Activated T-cell treated with anti-CD3 and anti-CD28 coated beads, Interleukin-2, amount 50 U/mL, for 72 hours (primary cell): ENCODE results near the gene DCHS2. TPM values are rescaled to one million over a fixed set of nuclear protein-coding genes. Genes with fewer than 3 reads are reported as not detected.

Experiments
- ATAC-seq, 2 donors: fragments of 150-1000 bp; cut with Tn5 transposase; replicated peaks in 1 of 2; 2 replicates each; pipeline ENCODE4 v1.10.0; 2021; ENCODE audit warnings: moderate library complexity in 2 of 2, mild to moderate bottlenecking in 1 of 2
- DNase-seq, 2 donors: peaks; one replicate each; pipeline ENCODE4 v3.0.0; 2021 to 2022; ENCODE audit warnings: mixed read lengths in 1 of 2
- H3K27ac Mint-ChIP-seq: one replicate; pipeline ENCODE4 v1.8.0; 2022; ENCODE audit warnings: mild to moderate bottlenecking, moderate library complexity, mixed read lengths
- H3K27me3 Mint-ChIP-seq: one replicate; pipeline ENCODE4 v1.8.0; 2022; ENCODE audit warnings: low read depth, mixed read lengths
- H3K36me3 Mint-ChIP-seq, 2 donors: one replicate each; pipeline ENCODE4 v1.8.0; 2022; ENCODE audit warnings: mixed read lengths in 2 of 2, mild to moderate bottlenecking in 1 of 2; ENCODE audit not compliant: insufficient read depth in 2 of 2
- H3K4me1 Mint-ChIP-seq: one replicate; pipeline ENCODE4 v1.8.0; 2022; ENCODE audit warnings: low read depth, mixed read lengths
- H3K4me3 Mint-ChIP-seq, 2 donors: one replicate each; pipeline ENCODE4 v1.8.0; 2022; ENCODE audit warnings: mild to moderate bottlenecking in 2 of 2, mixed read lengths in 2 of 2, moderate library complexity in 2 of 2
- H3K9me3 Mint-ChIP-seq, 2 donors: one replicate each; pipeline ENCODE4 v1.8.0; 2022; ENCODE audit warnings: mixed read lengths in 2 of 2
- total RNA-seq, 2 donors: library from RNA; stranded (reverse); gene quantifications; one replicate each; pipeline ENCODE4 v1.2.3, GENCODE V29; 2022

Gene DCHS2
- total RNA-seq, 2 donors from 2014 or later = not detected

DNA sequence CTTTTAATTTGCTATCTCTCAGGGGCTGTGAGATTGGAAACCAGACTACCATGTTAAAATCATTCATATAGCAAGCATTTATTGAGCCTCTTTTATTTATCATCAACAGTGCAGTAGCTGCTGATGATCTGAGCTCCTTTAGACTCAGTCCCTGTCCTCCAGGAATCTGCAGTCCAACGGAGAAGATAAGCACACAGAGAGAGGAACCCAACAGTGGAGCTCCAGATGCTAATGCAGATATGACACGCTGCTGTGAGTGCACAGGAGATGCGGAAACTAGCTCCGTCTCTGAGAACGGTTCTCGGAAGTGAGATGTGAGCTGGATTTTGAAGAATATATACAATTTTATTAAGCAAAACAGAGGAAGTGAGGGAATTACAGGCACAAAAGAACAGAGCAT is 35.4 kb downstream of the DCHS2 start:
- Mint-ChIP-seq H3K9me3 (no peaks in the 10 kb centered on the region), H3K4me3 (no peak overlapping the region), H3K27me3 (peaks cover 12% of the 10 kb centered on the region), H3K4me1 (no peaks in the 10 kb centered on the region), H3K36me3 (no peaks in the 10 kb centered on the region), H3K27ac (no peak overlapping the region)
- no peak for ATAC-seq
- no peak for DNase-seq

DNA sequence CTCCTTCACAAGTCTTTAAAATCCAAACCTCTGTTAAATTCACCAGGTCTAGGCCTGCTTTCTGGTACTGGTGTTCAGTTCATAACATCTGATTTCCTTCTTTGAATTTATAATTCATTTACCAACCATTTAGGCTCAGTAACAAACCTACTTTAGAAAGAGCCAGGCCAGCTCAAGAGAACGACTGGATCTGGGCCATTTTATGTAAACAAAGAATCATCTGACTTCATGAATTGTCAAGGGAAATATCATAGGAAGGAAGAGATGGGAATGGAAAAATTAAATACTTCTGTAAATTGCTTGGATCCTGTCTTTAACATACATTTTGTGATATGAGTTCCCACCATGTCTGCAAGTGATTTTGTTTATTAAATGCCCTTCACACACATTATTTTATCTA is 36.5 kb downstream of the DCHS2 start:
- no peak for DNase-seq
- H3K27me3 Mint-ChIP-seq = peaks cover 12% of the 10 kb centered on the region
- no peak overlapping the region for H3K27ac Mint-ChIP-seq
- ATAC-seq = no peak
- no peak overlapping the region for H3K4me3 Mint-ChIP-seq
- no peaks in the 10 kb centered on the region for H3K36me3 Mint-ChIP-seq
- H3K4me1 Mint-ChIP-seq = no peaks in the 10 kb centered on the region
- H3K9me3 Mint-ChIP-seq = no peaks in the 10 kb centered on the region

GRCh38 chr4:154454710-154455109 is 36.9 kb downstream of the DCHS2 start:
- H3K4me1 Mint-ChIP-seq = no peaks in the 10 kb centered on the region
- H3K4me3 Mint-ChIP-seq = no peak overlapping the region
- no peak for ATAC-seq
- no peak overlapping the region for H3K27ac Mint-ChIP-seq
- peaks cover 10% of the 10 kb centered on the region for H3K27me3 Mint-ChIP-seq
- no peaks in the 10 kb centered on the region for H3K9me3 Mint-ChIP-seq
- H3K36me3 Mint-ChIP-seq = no peaks in the 10 kb centered on the region
- DNase-seq = no peak

DNA sequence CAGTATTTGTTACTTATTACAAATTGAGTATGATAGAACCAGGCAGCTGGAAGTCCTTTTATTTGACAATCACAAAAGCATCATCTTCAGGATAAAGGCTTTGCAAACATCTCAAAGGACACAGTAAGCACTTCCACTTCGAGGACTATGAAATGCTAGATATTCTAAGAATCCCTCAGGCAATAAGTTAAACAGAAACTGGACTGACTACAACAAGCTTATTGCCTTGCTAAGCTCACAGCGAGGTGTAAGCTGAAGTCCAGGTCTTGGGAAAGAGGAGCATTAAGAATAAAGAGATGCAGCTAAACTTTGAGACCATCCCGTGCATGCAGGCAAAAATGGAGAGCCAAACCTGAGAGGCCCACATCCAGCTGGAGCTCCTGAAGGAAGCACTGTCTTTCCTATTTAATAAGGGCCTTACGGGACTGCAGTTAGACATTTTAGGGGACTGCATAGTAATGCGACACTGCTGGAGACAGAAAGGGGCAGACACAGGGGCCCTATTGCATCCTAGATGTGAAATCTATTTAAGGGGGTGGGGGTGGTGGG is 38.7 kb downstream of the DCHS2 start:
- DNase-seq (no peak), ATAC-seq (no peak)
- Mint-ChIP-seq H3K4me1 (no peaks in the 10 kb centered on the region), H3K9me3 (no peaks in the 10 kb centered on the region), H3K27me3 (peaks cover 16% of the 10 kb centered on the region), H3K4me3 (no peak overlapping the region), H3K27ac (no peak overlapping the region), H3K36me3 (no peaks in the 10 kb centered on the region)

- no peak for ATAC-seq
- Mint-ChIP-seq H3K27me3 (peaks cover 10% of the 10 kb centered on the region), H3K9me3 (no peaks in the 10 kb centered on the region), H3K4me1 (no peaks in the 10 kb centered on the region), H3K4me3 (no peak overlapping the region), H3K27ac (no peak overlapping the region), H3K36me3 (no peaks in the 10 kb centered on the region)
- no peak for DNase-seq
Measured at GRCh38 chr4:154450966-154451365, 40.6 kb downstream of the DCHS2 start.

GRCh38 chr4:154444958-154445357 is 46.6 kb downstream of the DCHS2 start:
- H3K27me3 Mint-ChIP-seq = peaks cover 10% of the 10 kb centered on the region

GRCh38 chr4:154441982-154442381 is 49.6 kb downstream of the DCHS2 start:
- Mint-ChIP-seq H3K9me3 (no peaks in the 10 kb centered on the region), H3K4me3 (no peak overlapping the region), H3K36me3 (no peaks in the 10 kb centered on the region), H3K27me3 (no peaks in the 10 kb centered on the region), H3K4me1 (no peaks in the 10 kb centered on the region), H3K27ac (no peak overlapping the region)
- ATAC-seq (no peak), DNase-seq (no peak)

More at GRCh38 chr4:154444958-154445357, 46.6 kb downstream of the DCHS2 start:
- Mint-ChIP-seq H3K9me3 (no peaks in the 10 kb centered on the region), H3K36me3 (no peaks in the 10 kb centered on the region), H3K4me3 (no peak overlapping the region), H3K4me1 (no peaks in the 10 kb centered on the region), H3K27ac (no peak overlapping the region)
- DNase-seq = no peak
- no peak for ATAC-seq

- DNase-seq = no peak
- ATAC-seq = no peak
- H3K27ac Mint-ChIP-seq = no peak overlapping the region
- no peaks in the 10 kb centered on the region for H3K9me3 Mint-ChIP-seq
- no peaks in the 10 kb centered on the region for H3K27me3 Mint-ChIP-seq
- H3K36me3 Mint-ChIP-seq = no peaks in the 10 kb centered on the region
- H3K4me3 Mint-ChIP-seq = no peak overlapping the region
- no peaks in the 10 kb centered on the region for H3K4me1 Mint-ChIP-seq
Measured at GRCh38 chr4:154441124-154441523, 50.5 kb downstream of the DCHS2 start.

GRCh38 chr4:154439224-154439623 is 52.4 kb downstream of the DCHS2 start:
- DNase-seq (no peak), ATAC-seq (no peak)
- no peaks in the 10 kb centered on the region for H3K4me1 Mint-ChIP-seq
- no peaks in the 10 kb centered on the region for H3K36me3 Mint-ChIP-seq
- H3K27me3 Mint-ChIP-seq = no peaks in the 10 kb centered on the region
- peak overlapping the region; percentile 45 for H3K27ac Mint-ChIP-seq
- no peaks in the 10 kb centered on the region for H3K9me3 Mint-ChIP-seq
- no peak overlapping the region for H3K4me3 Mint-ChIP-seq

DNA sequence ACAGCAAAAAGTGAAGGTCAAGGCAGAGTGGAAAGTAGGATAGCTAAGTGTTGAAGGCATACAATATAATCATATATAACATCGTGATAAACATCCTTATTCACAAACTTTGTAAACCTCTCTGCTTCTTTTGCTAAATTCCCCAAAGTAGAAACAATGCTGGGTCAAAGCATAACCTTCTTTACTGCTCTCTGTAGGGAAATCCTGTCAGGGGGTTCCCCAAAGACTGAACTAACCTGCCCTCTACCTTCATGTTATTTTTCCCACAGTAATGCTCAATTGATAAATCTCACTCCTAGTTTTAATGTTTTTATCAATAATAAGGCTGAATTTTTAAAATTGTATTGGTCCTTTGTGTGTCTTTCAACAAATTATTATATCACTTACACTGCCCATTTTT is 55.7 kb downstream of the DCHS2 start:
- Mint-ChIP-seq H3K4me1 (no peaks in the 10 kb centered on the region), H3K27me3 (peaks cover 2% of the 10 kb centered on the region), H3K9me3 (no peaks in the 10 kb centered on the region), H3K4me3 (no peak overlapping the region), H3K36me3 (no peaks in the 10 kb centered on the region), H3K27ac (no peak overlapping the region)
- ATAC-seq (no peak), DNase-seq (no peak)

- no peak overlapping the region for H3K27ac Mint-ChIP-seq
- H3K4me3 Mint-ChIP-seq = no peak overlapping the region
- DNase-seq (no peak), ATAC-seq (no peak)
- H3K36me3 Mint-ChIP-seq = no peaks in the 10 kb centered on the region
- no peaks in the 10 kb centered on the region for H3K9me3 Mint-ChIP-seq
- H3K4me1 Mint-ChIP-seq = no peaks in the 10 kb centered on the region
- H3K27me3 Mint-ChIP-seq = peaks cover 15% of the 10 kb centered on the region
Measured at GRCh38 chr4:154433543-154433942, 58.1 kb downstream of the DCHS2 start.

GRCh38 chr4:154429176-154429575 is 62.4 kb downstream of the DCHS2 start:
- H3K4me1 Mint-ChIP-seq = no peaks in the 10 kb centered on the region
- H3K9me3 Mint-ChIP-seq = no peaks in the 10 kb centered on the region
- no peak overlapping the region for H3K27ac Mint-ChIP-seq
- DNase-seq = no peak
- ATAC-seq = no peak
- peaks cover 38% of the 10 kb centered on the region for H3K27me3 Mint-ChIP-seq
- H3K4me3 Mint-ChIP-seq = no peak overlapping the region
- no peaks in the 10 kb centered on the region for H3K36me3 Mint-ChIP-seq

GRCh38 chr4:154427149-154427548 is 64.5 kb downstream of the DCHS2 start:
- Mint-ChIP-seq H3K27me3 (peaks cover 41% of the 10 kb centered on the region), H3K9me3 (no peaks in the 10 kb centered on the region), H3K27ac (no peak overlapping the region), H3K4me1 (no peaks in the 10 kb centered on the region), H3K36me3 (no peaks in the 10 kb centered on the region), H3K4me3 (no peak overlapping the region)
- no peak for DNase-seq
- no peak for ATAC-seq

GRCh38 chr4:154425514-154425913 is 66.1 kb downstream of the DCHS2 start:
- ATAC-seq = no peak
- Mint-ChIP-seq H3K27ac (no peak overlapping the region), H3K4me1 (no peaks in the 10 kb centered on the region), H3K9me3 (no peaks in the 10 kb centered on the region), H3K36me3 (no peaks in the 10 kb centered on the region), H3K4me3 (no peak overlapping the region), H3K27me3 (peaks cover 38% of the 10 kb centered on the region)
- DNase-seq = no peak
